ENCODE data around the gene UVRAG.

Gene UVRAG

DNA sequence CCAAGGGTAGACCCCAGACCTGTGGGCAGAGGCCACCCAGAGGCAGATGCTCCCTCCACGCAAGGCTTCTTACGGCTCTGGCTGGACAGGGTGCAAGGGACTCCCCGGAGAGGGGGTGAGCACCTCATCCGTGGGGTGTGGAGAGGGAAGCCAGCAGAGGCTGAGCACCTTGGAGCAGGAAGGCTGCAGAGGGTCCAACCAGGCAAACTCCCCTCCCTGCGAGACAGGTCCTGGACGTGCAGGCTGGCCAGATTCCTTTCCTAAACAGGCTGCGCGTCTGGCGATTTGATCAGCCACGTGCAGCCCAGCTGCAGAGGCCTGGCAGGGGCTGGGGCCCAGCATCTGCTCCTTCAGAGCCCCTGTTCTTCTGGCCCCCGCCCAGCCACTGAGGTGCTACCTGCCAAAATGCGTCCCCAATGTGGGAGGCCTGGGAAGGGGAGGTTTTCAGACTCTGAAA lies 342.0 kb downstream of the UVRAG start:
- DNase-seq (ENCODE audit: extremely low read depth in 1 of 2, low read depth in 1 of 2) = no peak

DNA sequence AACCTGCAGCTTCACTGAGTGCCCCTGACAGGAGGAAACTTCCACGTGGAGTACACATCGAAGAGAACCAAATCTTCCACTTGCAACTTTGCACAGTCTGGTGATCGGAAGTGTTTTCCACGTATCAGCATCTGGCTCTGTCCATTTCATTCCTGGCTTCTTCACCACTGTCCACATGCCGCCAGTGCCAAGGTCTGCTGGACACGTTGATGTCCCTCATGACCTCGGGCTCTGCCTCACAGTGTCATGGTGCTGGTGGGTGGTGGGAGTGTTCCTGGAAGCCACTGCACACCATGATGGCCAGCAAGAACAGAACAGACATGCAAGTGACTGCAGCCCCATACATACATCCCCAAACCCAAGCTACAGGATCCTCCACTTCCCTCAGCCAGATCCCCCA lies 342.9 kb downstream of the UVRAG start:
- DNase-seq (ENCODE audit: extremely low read depth in 1 of 2, low read depth in 1 of 2) = no peak

DNA sequence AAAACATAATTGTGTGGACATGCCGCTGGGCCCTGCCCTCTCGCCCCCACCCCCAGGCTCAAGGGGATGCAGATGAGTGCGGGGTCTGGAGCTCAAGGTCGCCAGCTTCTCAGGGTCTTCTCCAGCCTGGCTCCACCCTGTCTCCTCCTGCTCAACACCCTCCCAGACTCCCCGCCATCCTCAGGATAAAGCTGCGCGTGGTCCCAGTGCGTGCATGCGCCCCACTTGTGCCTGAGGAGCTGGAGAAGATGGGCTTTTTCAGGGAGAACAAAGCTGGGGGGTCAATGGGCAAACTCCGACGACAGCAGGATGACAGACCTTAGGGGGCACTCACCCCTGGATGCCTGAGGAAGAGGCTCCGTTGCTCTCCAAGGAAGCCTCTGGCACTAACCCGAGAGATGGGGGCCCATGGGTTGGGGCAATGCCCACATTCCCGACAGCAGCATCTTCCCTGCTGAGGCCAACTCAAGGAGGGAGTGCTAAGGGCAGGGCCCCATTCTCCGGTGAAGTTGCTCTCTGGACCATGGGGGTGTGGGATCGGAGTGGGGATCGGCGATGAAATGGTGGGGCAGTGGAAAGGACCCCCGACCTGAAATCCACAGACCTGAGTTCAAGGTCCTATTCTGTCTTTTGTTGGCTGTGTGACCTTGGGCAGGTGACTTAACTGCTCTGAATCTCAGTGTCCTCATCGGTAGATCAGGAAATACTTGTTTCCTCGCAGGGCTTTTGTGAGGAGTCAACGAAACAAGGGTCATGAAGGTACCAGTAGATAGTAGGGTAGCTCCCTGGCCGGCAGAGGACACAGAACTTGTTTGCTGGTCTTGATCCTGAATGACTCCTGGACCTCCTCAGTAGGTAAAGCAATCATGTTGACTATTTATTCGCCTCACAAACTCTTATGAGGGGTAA lies 343.6 kb downstream of the UVRAG start:
- DNase-seq (ENCODE audit: extremely low read depth in 1 of 2, low read depth in 1 of 2) = no peak

DNA sequence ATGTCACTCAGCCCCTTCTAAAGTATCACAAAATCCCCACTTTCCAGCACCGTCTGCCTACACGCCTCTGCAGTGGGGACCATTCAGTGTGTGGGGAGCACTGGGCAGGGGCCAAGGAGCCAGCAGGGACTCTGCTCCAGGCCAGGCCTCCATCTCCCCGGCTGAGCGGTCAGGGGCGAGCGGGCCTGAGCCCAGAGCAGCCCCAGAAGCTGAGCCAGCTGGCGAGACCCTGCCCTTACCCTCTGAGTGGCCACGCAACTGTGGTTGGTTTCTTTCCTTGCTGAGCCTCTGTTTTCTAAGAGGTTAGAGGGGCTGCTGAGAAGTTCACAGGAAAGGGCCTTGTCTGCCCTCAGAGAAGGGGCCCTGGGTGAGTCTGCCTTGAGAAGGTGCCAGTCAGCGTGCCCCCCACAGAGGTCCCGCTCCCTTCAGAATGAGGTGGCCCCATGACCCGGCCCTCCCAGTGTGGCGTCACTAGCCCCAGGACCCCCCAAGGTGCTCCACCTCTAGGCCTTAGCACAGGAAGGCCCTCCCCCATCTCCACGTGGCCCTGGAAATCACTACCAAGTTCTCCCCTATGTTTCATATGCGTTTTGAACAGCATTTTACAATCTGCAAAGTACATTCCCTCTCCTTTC lies 344.4 kb downstream of the UVRAG start:
- no peak for DNase-seq (ENCODE audit: extremely low read depth in 1 of 2, low read depth in 1 of 2)

DNA sequence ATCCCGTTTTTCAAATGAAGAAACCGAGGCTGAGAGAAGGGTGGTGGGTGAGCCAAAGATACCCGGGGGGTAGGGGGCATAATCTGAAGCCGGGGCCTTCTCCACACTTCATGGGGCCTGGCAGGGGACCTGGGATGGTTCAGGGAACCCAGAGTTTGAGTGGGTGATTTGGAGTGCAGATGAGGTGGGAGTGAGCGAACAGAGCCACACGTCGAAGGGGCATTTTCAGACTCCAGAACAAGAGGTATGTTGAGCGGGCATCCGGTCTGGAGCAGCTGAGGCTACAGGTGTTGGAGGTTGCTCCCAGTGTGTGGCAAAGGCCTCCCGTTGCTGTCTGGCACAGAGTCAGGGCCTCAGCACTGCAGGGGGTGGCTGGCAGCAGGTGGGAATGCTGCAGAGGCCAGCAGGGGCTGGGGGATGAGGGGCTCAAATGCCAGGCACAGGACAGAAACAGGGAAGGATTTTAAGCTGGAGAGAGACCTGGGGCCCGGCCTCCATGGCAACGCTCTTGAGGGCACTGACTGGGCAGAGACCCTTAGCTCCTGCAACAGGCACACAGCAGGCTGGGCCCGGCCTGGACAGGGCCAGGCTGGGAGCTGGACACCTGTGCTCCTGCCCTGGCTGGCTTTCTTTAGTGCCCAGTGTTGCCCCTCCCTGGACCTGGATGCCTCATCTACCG lies 345.1 kb downstream of the UVRAG start:
- no peak for DNase-seq (ENCODE audit: extremely low read depth in 1 of 2, low read depth in 1 of 2)

DNA sequence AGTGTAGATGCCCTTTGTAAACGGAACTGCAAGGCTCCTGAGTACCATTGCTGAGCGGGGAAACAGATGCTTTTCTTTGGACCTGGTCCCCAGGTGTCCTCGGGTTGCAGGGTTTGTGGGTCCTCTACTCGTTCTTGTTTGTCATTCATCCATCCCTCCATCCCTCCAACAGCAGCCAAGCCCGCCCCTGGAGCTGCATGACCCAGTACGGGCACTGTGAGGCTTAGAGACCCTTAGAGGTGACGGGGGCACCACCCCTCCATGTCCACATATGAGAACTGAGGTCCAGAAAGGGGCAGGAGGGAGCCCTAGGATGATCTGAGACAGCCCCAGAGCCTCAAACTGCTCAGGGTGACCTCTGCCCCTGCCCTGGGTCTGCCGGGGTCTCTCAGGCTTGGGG lies 345.8 kb downstream of the UVRAG start:
- no peak for DNase-seq (ENCODE audit: extremely low read depth in 1 of 2, low read depth in 1 of 2)

DNA sequence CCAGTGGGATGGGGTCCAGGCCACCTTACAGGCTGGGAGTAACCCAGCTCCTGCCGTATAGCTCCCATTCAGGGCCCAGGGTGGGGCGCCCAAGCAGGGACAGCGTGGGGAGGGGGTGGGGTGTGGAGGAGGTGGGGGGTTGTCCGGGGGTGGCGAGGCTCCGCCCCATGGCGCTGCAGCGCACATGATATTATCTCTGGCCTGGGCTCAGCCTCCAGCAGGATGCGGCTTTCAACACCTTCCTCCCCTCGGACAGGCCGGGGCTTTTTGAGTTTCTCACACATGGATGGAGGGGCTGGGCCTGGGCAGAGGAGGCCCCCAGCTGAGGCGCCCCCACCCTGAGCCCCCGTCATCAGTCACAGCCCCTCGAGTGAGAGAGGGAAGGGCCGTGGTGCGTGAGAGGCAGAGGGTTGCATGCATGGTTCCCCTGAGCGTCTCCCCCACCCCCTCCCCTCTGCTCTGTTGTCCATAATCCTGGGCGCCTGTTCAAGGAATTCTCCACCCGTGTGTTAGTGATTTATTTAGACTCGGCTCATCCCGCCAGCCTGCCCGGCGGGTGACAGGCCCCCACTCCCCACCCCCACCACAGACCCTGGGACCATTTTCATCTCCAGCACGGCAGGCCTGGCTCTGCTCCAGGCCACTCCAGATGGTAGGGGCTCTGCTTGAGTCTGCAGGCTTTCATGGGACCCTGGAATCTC lies 346.4 kb downstream of the UVRAG start:
- DNase-seq (ENCODE audit: extremely low read depth in 1 of 2, low read depth in 1 of 2) = no peak

DNA sequence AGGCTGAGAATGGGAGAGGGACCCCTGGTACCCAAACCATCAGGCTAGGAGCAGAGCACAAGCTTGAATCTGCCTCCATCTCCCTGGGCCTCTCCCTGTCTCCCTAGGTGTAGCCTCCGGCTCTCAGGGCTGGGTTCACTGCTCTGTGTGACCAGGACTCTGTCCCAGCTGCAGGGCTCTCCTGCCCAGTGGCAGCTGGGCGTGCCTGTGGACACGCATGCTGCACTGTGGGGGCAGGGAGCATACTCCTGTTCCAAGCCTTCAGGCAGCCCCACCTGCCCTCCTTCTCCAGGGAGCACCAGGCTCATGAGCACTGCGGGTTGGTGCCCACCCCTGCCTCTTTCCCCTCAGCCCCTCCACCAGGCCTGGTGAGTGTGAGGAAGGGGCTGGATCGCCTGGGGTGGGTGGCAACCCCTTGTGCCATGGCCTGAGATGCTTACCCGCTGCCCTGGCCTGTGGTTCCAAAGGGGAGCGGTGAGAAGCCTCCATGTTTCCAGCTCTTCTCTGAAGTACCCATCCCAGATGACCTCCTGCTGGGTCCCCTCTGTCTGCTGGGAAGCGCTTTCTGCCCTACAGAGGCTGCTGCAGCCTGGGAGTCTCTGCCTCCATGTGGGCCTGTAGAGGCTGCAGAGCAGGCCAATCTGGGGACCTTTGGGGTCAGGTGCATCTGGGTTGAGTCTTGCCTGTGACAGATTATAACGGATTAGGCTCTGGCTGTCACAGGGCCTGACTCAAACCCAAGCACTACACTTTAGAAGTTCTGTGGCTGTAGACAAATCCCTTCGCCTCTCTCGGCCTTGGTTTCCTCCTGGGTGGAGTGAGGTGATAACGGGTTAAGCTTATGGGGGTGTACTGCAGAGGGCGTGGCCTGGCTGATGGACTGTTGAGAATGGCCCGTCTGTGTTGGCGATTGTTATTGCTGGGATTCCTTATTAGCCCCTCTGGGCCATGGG lies 347.6 kb downstream of the UVRAG start:
- no peak for DNase-seq (ENCODE audit: extremely low read depth in 1 of 2, low read depth in 1 of 2)

DNA sequence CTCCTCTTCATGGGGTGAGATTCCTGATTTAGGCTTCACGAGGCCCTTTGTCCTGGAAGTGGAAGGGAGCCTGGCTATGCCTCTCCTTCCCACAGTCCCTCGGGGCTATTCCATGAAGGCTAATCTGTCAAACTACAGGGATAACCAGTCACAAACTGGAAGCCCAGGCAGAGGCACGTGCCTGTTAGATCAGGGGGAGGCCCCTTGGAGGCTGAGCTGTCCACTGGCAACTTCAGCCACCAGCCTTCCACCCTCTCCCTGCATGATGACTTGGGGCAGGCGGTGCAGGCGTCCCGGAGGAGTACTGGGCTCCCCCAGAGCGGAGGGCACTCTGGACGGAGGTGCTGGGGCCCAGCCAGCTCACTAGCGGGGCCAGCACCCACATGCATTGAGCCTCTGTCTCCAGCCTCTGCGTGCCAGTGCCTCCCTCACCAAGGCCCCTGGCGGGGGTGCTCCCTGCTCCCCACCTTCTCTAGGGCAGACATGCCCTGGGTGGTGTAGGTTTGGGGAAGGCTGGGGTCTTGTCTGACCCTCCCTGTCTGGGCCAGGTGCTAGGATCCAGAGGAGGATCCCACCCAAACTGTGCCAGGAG lies 348.4 kb downstream of the UVRAG start:
- no peak for DNase-seq (ENCODE audit: extremely low read depth in 1 of 2, low read depth in 1 of 2)

DNA sequence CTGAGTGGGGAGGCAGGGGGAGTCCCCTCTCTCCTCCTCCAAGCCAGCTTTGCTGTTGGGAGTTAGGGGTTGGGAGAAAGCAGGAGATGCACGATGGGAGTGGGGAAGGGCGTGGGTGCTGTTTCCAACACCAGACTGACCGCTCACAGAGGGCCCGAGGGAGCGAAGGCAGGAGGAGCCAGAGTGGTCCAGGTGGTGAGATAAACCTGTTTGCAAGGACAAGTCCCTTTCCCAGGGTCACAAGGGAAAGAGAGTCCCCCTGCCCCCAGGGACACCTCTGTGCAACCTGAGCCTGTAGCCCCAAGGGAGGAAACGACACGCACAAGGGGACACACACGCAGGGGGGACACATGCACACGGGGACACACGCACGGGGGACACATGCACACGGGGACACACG lies 349.1 kb downstream of the UVRAG start:
- no peak for DNase-seq (ENCODE audit: extremely low read depth in 1 of 2, low read depth in 1 of 2)

DNA sequence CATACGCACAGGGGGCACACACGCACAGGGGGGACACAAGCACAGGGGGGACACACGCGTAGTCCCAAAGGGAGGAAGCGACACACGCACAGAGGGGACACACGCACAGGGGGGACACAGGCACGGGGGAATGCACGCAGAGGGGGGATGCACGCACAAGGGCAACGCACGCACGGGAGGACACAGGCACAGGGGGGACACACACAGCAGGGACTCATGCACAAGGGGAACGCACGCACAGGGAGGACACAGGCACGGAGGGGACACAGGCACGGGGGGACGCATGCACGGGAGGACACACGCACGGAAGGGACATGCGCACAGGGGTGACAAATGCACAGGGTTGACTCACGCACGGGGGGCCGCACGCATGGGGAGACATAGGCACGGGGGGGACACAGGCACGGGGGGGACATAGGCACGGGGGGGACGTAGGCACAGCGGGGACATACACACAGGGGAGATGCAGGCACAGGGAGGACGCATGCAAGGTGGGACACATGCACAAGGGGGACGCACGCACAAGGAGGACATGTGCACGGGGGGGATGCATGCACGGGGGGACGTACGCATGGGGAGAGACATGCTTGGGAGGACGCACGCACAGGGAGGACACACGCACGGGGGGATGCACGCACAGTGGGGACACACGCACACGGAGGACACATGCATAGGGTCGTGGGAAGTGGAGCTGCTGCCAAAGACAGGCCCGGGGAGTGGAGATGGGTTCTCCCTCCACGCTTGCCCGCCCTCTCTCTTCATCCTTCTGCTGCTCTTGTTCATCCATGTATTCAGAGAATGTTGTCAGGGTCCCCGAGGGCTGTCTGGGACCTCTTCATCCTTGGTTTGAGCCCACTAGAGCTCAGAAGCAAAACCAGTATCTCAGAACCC lies 350.1 kb downstream of the UVRAG start:
- no peak for DNase-seq (ENCODE audit: extremely low read depth in 1 of 2, low read depth in 1 of 2)

DNA sequence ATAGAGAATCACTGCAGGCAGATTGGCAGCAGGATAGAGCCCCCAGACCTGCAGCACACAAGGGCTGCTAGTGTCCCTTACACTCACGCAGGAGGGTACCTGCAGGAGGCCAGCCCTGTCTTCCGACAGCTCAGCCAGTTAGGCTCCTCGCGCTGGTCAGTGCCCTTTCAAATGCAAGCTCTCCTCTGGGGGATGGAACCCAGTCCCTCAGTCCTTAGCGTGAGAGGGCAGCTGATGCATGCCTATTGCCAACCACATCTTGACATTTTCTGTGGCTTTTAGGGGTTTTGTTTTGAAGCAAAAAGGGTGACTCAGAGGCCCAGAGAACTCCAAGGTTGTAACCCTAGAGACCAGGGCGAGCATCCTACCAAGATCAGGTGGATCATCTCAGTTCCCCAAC lies 351.3 kb downstream of the UVRAG start:
- DNase-seq (ENCODE audit: extremely low read depth in 1 of 2, low read depth in 1 of 2) = no peak

DNA sequence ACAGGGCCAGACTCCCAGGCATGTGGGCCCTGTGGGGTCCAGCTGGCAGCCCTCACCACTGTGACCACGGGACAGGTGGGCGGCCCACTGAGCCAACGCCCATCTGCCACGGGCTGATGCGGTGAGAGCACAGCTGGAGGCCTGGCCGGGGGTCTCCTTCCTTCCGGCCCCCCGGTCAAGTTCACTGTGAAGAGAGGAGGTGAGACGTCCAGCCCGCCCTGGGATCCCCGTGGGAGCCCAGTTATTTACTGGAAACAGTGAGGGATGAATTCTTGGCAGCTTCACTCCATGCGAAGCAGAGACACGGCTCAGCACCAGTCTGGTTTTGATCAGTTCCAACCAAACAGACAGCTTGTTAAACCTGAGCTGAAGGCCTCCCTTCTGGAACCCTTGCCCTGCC lies 352.6 kb downstream of the UVRAG start:
- no peak for DNase-seq (ENCODE audit: extremely low read depth in 1 of 2, low read depth in 1 of 2)

DNA sequence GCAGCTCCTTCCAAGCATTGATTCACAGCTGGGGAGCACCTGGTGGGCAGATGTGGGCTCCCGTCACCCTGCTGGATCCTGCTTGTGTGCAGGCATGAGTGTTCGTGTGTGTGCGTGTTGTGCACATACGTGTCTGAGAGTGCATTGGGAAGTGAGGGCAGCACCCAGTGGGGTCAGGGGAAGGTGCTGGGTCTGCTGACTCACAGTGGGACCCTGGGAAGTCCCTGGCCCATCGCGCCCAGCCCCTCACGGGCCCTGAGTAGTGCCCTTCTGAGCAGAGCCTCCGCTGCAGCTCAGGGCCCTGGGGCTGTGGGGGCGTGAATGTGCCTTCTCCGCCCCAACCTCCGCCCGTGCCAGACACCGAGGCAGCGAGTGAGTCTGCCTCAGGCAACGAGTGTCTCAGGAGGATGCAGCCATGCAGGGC lies 354.5 kb downstream of the UVRAG start:
- DNase-seq (ENCODE audit: extremely low read depth in 1 of 2, low read depth in 1 of 2) = no peak

DNA sequence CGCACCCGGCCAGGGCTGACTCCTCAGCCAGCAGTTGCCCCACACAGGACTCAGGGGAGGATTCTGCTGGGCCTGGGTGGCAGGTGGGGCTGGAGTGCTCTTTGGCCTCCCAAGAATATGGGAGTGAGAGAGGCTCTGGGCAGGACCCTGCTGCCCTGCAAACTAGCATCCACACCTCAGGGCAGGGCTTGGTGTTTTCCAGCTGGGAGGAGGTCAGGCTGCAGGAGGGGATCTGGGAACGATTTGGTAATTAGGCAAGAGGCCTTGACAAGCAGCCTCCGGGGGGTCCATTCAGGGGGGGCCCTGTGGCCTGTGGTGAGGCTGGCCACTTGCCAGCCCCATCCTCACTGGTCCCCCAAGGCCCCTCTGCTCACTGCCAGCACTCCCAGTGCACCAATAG lies 355.5 kb downstream of the UVRAG start:
- no peak for DNase-seq (ENCODE audit: extremely low read depth in 1 of 2, low read depth in 1 of 2)

DNA sequence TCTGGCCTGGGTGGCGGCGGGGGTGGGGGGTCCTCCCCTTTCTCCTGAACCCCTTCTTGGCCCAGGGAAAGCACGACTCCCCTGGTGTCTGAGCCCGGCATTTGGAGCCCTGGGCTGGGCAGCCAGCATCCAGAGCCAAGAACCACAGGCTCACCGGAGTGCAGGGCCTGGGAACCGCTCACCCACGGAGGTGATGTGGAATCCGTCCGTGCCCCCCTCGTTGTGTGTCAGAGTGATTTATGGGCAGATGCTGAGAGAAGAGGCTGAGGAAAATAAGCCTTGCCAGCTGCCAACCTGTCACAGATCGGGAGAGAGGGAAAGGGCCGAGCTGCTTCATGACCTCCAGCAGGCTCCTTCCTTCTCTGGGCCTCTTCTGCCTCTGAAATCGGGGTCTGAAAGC lies 357.6 kb downstream of the UVRAG start:
- no peak for DNase-seq (ENCODE audit: extremely low read depth in 1 of 2, low read depth in 1 of 2)

DNA sequence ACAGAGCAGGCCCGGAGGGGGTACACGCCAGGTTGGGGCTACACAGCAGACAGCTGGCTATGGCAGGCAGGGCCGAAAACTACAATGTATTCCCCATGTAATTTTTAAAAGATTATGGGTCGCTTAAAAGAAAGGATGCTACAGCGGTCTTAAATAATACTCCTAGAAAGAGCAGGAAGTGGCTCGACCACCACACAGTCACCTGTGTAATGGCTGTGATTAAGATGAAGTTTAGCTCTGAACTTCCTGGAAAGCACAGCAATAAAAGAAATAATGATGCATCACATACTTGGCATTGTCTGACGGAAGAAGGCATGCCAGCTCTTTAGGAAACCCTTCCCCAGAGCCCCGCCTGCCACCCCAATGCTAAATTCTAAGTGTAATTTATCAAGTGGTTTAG lies 358.7 kb downstream of the UVRAG start:
- no peak for DNase-seq (ENCODE audit: extremely low read depth in 1 of 2, low read depth in 1 of 2)

DNA sequence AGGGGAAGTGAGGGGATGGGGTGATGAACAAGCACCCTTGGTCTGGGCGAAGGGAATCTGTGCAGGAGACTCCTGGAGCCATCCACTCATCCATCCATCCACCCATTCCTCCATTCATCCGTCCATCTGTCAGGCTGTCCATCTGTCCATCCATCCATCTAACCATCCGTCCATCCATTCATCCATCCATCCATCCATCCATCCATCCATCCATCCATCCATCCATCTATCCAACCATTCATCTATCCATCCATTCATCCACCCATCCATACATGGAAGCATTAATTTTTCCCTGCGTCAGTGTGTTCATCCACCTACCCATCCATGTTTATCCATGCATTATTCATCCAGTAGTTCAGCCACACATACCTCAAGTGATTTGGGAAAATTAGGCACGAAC lies 359.3 kb downstream of the UVRAG start:
- DNase-seq (ENCODE audit: extremely low read depth in 1 of 2, low read depth in 1 of 2) = no peak

DNA sequence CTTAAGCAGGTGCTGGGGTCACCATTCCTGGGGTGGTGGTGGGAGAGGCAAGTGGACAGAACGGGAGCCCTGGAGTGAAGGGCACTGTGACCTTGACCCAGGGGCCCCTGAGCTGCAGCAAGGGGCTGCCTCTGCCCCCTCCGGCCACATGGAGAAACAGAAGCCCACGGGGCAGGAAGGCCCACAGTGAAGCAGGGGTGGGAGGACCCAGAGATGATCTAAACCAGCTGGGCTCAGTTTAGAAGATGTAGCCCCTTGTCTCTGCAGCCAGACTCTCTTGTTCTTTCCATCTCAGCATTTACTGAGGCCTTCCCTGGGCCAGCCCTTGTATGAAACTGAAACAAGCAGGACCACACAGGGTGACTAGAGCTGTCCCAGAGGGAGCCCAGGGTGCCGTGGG lies 360.8 kb downstream of the UVRAG start:
- DNase-seq (ENCODE audit: extremely low read depth in 1 of 2, low read depth in 1 of 2) = no peak

All from activated CD8-positive, alpha-beta memory T cell treated with anti-CD3 and anti-CD28 coated beads for 1 hour (primary cell).